ENCODE data around the gene VSNL1.

DNA sequence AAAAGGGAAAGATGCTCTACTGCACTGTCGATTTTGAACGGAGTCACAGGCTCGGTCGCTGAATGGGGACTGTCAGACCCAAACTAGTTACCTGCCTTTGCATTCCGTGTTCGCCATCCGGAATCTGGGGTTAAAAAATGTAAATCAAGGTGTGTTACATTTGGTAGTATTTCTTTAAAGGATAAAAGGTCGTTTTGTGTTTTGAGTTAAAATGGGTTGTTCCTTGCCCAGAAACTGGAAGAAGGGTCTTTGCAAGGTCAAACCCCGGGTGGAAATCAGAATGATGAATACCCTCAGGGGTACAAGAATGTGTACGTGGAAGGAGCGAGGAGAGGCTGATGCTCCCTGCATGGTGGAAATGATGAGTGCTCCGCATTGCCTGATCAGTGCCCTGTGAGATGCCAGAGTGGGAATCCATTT lies 1.0 kb downstream of the VSNL1 start:
- TF ChIP-seq, protein P1, sequence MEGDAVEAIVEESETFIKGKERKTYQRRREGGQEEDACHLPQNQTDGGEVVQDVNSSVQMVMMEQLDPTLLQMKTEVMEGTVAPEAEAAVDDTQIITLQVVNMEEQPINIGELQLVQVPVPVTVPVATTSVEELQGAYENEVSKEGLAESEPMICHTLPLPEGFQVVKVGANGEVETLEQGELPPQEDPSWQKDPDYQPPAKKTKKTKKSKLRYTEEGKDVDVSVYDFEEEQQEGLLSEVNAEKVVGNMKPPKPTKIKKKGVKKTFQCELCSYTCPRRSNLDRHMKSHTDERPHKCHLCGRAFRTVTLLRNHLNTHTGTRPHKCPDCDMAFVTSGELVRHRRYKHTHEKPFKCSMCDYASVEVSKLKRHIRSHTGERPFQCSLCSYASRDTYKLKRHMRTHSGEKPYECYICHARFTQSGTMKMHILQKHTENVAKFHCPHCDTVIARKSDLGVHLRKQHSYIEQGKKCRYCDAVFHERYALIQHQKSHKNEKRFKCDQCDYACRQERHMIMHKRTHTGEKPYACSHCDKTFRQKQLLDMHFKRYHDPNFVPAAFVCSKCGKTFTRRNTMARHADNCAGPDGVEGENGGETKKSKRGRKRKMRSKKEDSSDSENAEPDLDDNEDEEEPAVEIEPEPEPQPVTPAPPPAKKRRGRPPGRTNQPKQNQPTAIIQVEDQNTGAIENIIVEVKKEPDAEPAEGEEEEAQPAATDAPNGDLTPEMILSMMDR (IDR thresholded peaks at IDR 0.05): no peak
- TF ChIP-seq POLR2A (IDR thresholded peaks at IDR 0.05): no peak

Data from body of pancreas (tissue), 4 donors.